Dermis microvascular lymphatic vessel endothelial cell (primary cell): ENCODE data around the gene TMEM167B. TPM values are rescaled to one million over a fixed set of nuclear protein-coding genes. Genes with fewer than 3 reads are reported as not detected.
"Not testable (repeated sequence)": the region's sequence is repeated elsewhere in the genome, so short reads cannot be mapped to it uniquely, and the experiment has no call there.

Experiments used
- DNase-seq, 2 donors: peaks; one replicate each; pipeline versions ENCODE4 v3.0.0 to v3.0.0-alpha.2; 2010; ENCODE audit warnings: low read depth in 2 of 2
- total RNA-seq: library from RNA; depleted of rRNA; stranded (reverse); fragments of >200 nt; gene quantifications from 2 replicates; pipeline ENCODE4 v1.2.1, GENCODE V29; 2014

TMEM167B gene
- total RNA-seq, 1 donor from 2014 or later: 16.4 TPM

- DNase-seq: peak; percentile 75 to 86
These were observed 22.2 kb downstream of the TMEM167B start for GRCh38 chr1:109112652-109113285.

- DNase-seq: no peak
These were observed 23.2 kb downstream of the TMEM167B start, which contains the start of gene ELAPOR1 for GRCh38 chr1:109113590-109114341. TSS of gene ELAPOR1 (plus strand) at chr1:109114115. CDS start at chr1:109114184, 69 bp downstream.

GRCh38 chr1:109114342-109114674 is 23.7 kb downstream of the TMEM167B start:
- no peak for DNase-seq

- DNase-seq: no peak
These were observed 25.1 kb downstream of the TMEM167B start for GRCh38 chr1:109115685-109116084.

GRCh38 chr1:109116286-109116685 is 25.7 kb downstream of the TMEM167B start:
- no peak for DNase-seq

- no peak for DNase-seq
These were observed 27.5 kb downstream of the TMEM167B start for GRCh38 chr1:109118089-109118488.

GRCh38 chr1:109120356-109120755 is 29.8 kb downstream of the TMEM167B start:
- no peak for DNase-seq

GRCh38 chr1:109131059-109131458 is 40.5 kb downstream of the TMEM167B start:
- no peak for DNase-seq

GRCh38 chr1:109131800-109132199 is 41.2 kb downstream of the TMEM167B start:
- no peak for DNase-seq

GRCh38 chr1:109133002-109133706 is 42.6 kb downstream of the TMEM167B start:
- DNase-seq: no peak

- DNase-seq: no peak
These were observed 43.3 kb downstream of the TMEM167B start for GRCh38 chr1:109133815-109134214.

GRCh38 chr1:109134423-109134822 is 43.9 kb downstream of the TMEM167B start:
- no peak for DNase-seq

GRCh38 chr1:109135940-109136339 is 45.4 kb downstream of the TMEM167B start:
- DNase-seq: no peak

- no peak for DNase-seq
These were observed 46.2 kb downstream of the TMEM167B start for GRCh38 chr1:109136766-109137165.

GRCh38 chr1:109137958-109138357 is 47.4 kb downstream of the TMEM167B start:
- DNase-seq: no peak

- no peak for DNase-seq
These were observed 47.8 kb downstream of the TMEM167B start for GRCh38 chr1:109138358-109138757.

- DNase-seq: no peak
These were observed 49.8 kb downstream of the TMEM167B start for GRCh38 chr1:109140392-109140791.

GRCh38 chr1:109142260-109142659 is 51.7 kb downstream of the TMEM167B start:
- no peak for DNase-seq

GRCh38 chr1:109142725-109143124 is 52.2 kb downstream of the TMEM167B start:
- not testable (repeated sequence) for DNase-seq
